Sigmoid colon (tissue), 7 donors: Measurements from ENCODE around the gene ESCO1. TPM values are rescaled to one million over a fixed set of nuclear protein-coding genes. Genes with fewer than 3 reads are reported as not detected.

Source experiments
- DNase-seq: peaks from one replicate; pipeline ENCODE4 v3.0.0-alpha.2; 2019
- H3K27ac ChIP-seq, 4 donors: fragments of 200-600 bp; sonication (generic); one replicate each; pipeline ENCODE4 v1.5.1; 2016 to 2019; ENCODE audit warnings: mild to moderate bottlenecking in 1 of 4
- H3K27me3 ChIP-seq, 3 donors: fragments of 200-600 bp; sonication (generic); one replicate each; pipeline ENCODE4 v1.5.1; 2019; ENCODE audit warnings: mild to moderate bottlenecking in 1 of 3
- H3K36me3 ChIP-seq, 4 donors: fragments of 200-600 bp; sonication (generic); one replicate each; pipeline ENCODE4 v1.5.1; 2016 to 2019
- H3K4me1 ChIP-seq, 4 donors: fragments of 200-600 bp; sonication (generic); one replicate each; pipeline ENCODE4 v1.5.1; 2017 to 2019
- H3K4me3 ChIP-seq, 4 donors: fragments of 200-600 bp; sonication (generic); one replicate each; pipeline ENCODE4 v1.5.1; 2017 to 2019; ENCODE audit warnings: mild to moderate bottlenecking in 2 of 4, moderate library complexity in 1 of 4
- H3K9me3 ChIP-seq, 4 donors: fragments of 200-600 bp in 3 of 4; sonication (generic) in 3 of 4; one replicate each; pipeline versions ENCODE4 v1.5.1 to v1.6.1; 2013 to 2019
- EP300 ChIP-seq, 4 donors: sonication (generic); formaldehyde crosslinking; IDR thresholded peaks; one replicate each; pipeline ENCODE4 v1.6.1; 2017; ENCODE audit warnings: antibody characterized with exemption in 4 of 4
- POLR2A ChIP-seq, 2 donors: fragments of 450-650 bp; IDR thresholded peaks; one replicate each; pipeline ENCODE4 v1.6.1; 2016; ENCODE audit warnings: antibody characterized with exemption in 2 of 2, mild to moderate bottlenecking in 2 of 2, moderate library complexity in 2 of 2
- POLR2AphosphoS5 ChIP-seq, 4 donors: sonication (generic); formaldehyde crosslinking; IDR thresholded peaks; one replicate each; pipeline ENCODE4 v1.6.1; 2017; ENCODE audit warnings: antibody characterized with exemption in 4 of 4
- WGBS, 2 donors: extraction: QIAGEN DNeasy Blood & Tissue Kit; methylation state at CpG; one replicate each; pipeline ENCODE4 v1.1.7; 2013; 5-methylcytosine and 5-hydroxymethylcytosine counted together
- intact Hi-C: fragments of 100-400 bp; cut with DNase I; formaldehyde crosslinking; loops from one replicate; pipeline ENCODE4 v1.15.1; 2023
- polyA plus RNA-seq, 3 donors: library from polyadenylated mRNA; stranded (reverse); fragments of 200-250 nt; gene quantifications; one replicate each; pipeline ENCODE4 v1.2.3, GENCODE V29; 2013
- total RNA-seq, 4 donors: library from RNA; depleted of rRNA; stranded (reverse); fragments of >200 nt; gene quantifications; one replicate each; pipeline ENCODE4 v1.1.0, GENCODE V29; 2016
- TF ChIP-seq, protein P1 (sequence below), 4 experiments: fragments of 450-650 bp in 3 of 4; fragments of 200-600 bp in 1 of 4; IDR thresholded peaks; one replicate each; pipeline ENCODE4 v1.5.1; 2016 to 2019; ENCODE audit warnings: antibody characterized with exemption in 4 of 4, mild to moderate bottlenecking in 3 of 4, moderate library complexity in 2 of 4
- donor health status: healthy with polysubstance abuse.
- donor health status: Bipolar disorder and iron deficiency.
- donor health status: healthy.

Gene ESCO1
- total and polyA plus RNA-seq, 7 donors = 9.9 to 20.0 (median 12.8) TPM

- Histone ChIP-seq H3K27ac (no peak overlapping the region), H3K27me3 (no peaks in the 10 kb centered on the region), H3K36me3 (no peaks in the 10 kb centered on the region), H3K4me3 (no peak overlapping the region), H3K9me3 (no peaks in the 10 kb centered on the region), H3K4me1 (no peaks in the 10 kb centered on the region)
- intact Hi-C loops = no loop called here
- TF ChIP-seq POLR2AphosphoS5 (IDR thresholded peaks at IDR 0.05) (no peak), POLR2A (IDR thresholded peaks at IDR 0.05) (no peak), EP300 (IDR thresholded peaks at IDR 0.05) (no peak)
- TF ChIP-seq, protein P1, sequence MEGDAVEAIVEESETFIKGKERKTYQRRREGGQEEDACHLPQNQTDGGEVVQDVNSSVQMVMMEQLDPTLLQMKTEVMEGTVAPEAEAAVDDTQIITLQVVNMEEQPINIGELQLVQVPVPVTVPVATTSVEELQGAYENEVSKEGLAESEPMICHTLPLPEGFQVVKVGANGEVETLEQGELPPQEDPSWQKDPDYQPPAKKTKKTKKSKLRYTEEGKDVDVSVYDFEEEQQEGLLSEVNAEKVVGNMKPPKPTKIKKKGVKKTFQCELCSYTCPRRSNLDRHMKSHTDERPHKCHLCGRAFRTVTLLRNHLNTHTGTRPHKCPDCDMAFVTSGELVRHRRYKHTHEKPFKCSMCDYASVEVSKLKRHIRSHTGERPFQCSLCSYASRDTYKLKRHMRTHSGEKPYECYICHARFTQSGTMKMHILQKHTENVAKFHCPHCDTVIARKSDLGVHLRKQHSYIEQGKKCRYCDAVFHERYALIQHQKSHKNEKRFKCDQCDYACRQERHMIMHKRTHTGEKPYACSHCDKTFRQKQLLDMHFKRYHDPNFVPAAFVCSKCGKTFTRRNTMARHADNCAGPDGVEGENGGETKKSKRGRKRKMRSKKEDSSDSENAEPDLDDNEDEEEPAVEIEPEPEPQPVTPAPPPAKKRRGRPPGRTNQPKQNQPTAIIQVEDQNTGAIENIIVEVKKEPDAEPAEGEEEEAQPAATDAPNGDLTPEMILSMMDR (IDR thresholded peaks at IDR 0.05) = no peak
- no peak for DNase-seq
- WGBS, 2 donors = 91 to 95% methylated on average over 16 of the region's 16 CpGs
Observed at GRCh38 chr18:21499997-21500396, 100.5 kb downstream of the ESCO1 start.

DNA sequence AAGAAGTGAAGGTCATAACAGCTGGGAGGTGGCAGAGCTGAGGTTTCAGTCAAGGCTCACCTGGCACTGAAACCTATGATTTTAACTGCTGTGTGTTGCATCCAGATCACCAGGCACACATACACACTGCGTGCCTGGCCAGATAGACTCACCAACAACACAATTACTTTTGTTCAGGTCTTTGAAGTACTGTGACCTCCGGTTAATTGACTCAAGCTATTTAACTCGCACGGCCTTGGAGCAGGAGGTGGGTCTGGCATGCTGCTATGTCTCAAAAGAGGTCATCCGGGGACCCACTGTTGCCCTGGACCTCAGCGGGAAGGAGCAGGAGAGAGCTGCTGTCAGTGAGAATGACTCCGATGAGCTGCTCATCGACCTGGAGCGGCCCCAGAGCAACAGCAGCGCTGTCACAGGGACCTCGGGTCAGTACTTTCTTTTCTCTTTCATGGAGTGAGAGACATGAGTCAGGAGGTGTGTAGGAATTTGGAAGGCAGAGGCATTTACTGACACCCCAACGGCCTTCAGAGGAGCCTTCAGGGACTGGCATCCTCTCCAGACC is 104.1 kb downstream of the ESCO1 start:
- no peaks in the 10 kb centered on the region for H3K9me3 ChIP-seq
- 88 to 95% methylated on average over 12 of the region's 12 CpGs for WGBS, 2 donors
- intact Hi-C loops = no loop called here
- DNase-seq = no peak
- no peaks in the 10 kb centered on the region for H3K27me3 ChIP-seq
- TF ChIP-seq POLR2A (IDR thresholded peaks at IDR 0.05) = no peak
- TF ChIP-seq, protein P1 (IDR thresholded peaks at IDR 0.05) = no peak
- no peak overlapping the region for H3K27ac ChIP-seq
- no peaks in the 10 kb centered on the region for H3K36me3 ChIP-seq
- H3K4me1 ChIP-seq = no peaks in the 10 kb centered on the region
- H3K4me3 ChIP-seq = no peak overlapping the region

- TF ChIP-seq POLR2A (IDR thresholded peaks at IDR 0.05) = no peak
- TF ChIP-seq POLR2AphosphoS5 (IDR thresholded peaks at IDR 0.05) = no peak
- no peak for TF ChIP-seq EP300 (IDR thresholded peaks at IDR 0.05)
- TF ChIP-seq, protein P1 (IDR thresholded peaks at IDR 0.05) = no peak
- H3K27ac ChIP-seq = no peak overlapping the region
- H3K4me3 ChIP-seq = no peak overlapping the region
- H3K9me3 ChIP-seq = no peaks in the 10 kb centered on the region
- 83 to 85% methylated on average over 4 of the region's 4 CpGs for WGBS, 2 donors
- intact Hi-C loops = no loop called here
- no peak for DNase-seq
- H3K27me3 ChIP-seq = no peaks in the 10 kb centered on the region
- H3K4me1 ChIP-seq = no peaks in the 10 kb centered on the region
- H3K36me3 ChIP-seq = no peaks in the 10 kb centered on the region
Observed at GRCh38 chr18:21490748-21491147, 109.8 kb downstream of the ESCO1 start.

- 95% methylated on average over 15 of the region's 15 CpGs for WGBS, 2 donors
- H3K9me3 ChIP-seq = no peaks in the 10 kb centered on the region
- H3K4me1 ChIP-seq = no peaks in the 10 kb centered on the region
- H3K27ac ChIP-seq = no peak overlapping the region
- H3K36me3 ChIP-seq = no peaks in the 10 kb centered on the region
- intact Hi-C loops = no loop called here
- TF ChIP-seq, protein P1 (IDR thresholded peaks at IDR 0.05) = no peak
- TF ChIP-seq EP300 (IDR thresholded peaks at IDR 0.05) = no peak
- TF ChIP-seq POLR2AphosphoS5 (IDR thresholded peaks at IDR 0.05) = no peak
- no peak for TF ChIP-seq POLR2A (IDR thresholded peaks at IDR 0.05)
- H3K27me3 ChIP-seq = no peaks in the 10 kb centered on the region
- no peak for DNase-seq
- H3K4me3 ChIP-seq = no peak overlapping the region
Observed at GRCh38 chr18:21489919-21490495, 110.5 kb downstream of the ESCO1 start.
